ENCODE measurements around the gene REV3L. TPM values are rescaled to one million over a fixed set of nuclear protein-coding genes. Genes with fewer than 3 reads are reported as not detected.

Gene REV3L
- total and polyA plus RNA-seq, 2 of the 8 experiments (the other 6 are each of a cell fraction or from before 2014, with no cell fraction given): 2.1 to 6.6 TPM

- Histone ChIP-seq H2BK12ac (ENCODE audit: low read depth, low read length) (no peak overlapping the region), H3K14ac (ENCODE audit: insufficient read length) (no peak overlapping the region), H3K56ac (replicated peaks; ENCODE audit: insufficient read length, low read depth, low read length) (no peak overlapping the region), H2BK5ac (ENCODE audit: low read depth, low read length) (no peak overlapping the region), H3K23me2 (ENCODE audit: low read depth, low read length) (no peaks in the 10 kb centered on the region), H3K4me2 (ENCODE audit: insufficient read depth in 1 of 2, low read depth in 2 of 2, low read length in 2 of 2) (no peak overlapping the region), H3K4me3 (ENCODE audit: extremely low read depth in 1 of 4, insufficient read depth in 2 of 4, low read depth in 3 of 4, low read length in 4 of 4) (no peak overlapping the region), H2AK5ac (ENCODE audit: low read depth, low read length) (no peak overlapping the region), H4K20me1 (replicated peaks in 1 of 2; ENCODE audit: control insufficient read depth in 1 of 2, insufficient read depth in 2 of 2, low read length in 2 of 2) (peaks cover 0 to 3% of the 10 kb centered on the region in 2 experiments), H3K36me3 (ENCODE audit: control insufficient read depth in 2 of 4, insufficient read depth in 4 of 4, low read length in 3 of 4) (no peaks in the 10 kb centered on the region), H4K8ac (ENCODE audit: extremely low read depth, insufficient read depth, low read length) (no peak overlapping the region), H3K4ac (replicated peaks; ENCODE audit: insufficient read length, low read depth, low read length) (no peak overlapping the region), H3K18ac (ENCODE audit: extremely low read depth, low read length) (no peak overlapping the region), H4K91ac (replicated peaks; ENCODE audit: insufficient read length, low read length) (no peak overlapping the region), H2BK15ac (ENCODE audit: low read length) (no peak overlapping the region), H4K5ac (ENCODE audit: insufficient read length, low read depth, low read length) (no peak overlapping the region), H2BK120ac (replicated peaks; ENCODE audit: low read depth, low read length) (no peak overlapping the region), H3K79me2 (ENCODE audit: control insufficient read depth in 1 of 2, insufficient read depth in 2 of 2, low read length in 2 of 2) (0 out of 4 replicates have a peak, but pooled peaks cover 0 to 2% of the 10 kb centered on the region in 2 experiments), H3K27me3 (replicated peaks in 1 of 4; ENCODE audit: control insufficient read depth in 3 of 4, extremely low read depth in 1 of 4, insufficient read depth in 3 of 4, low read length in 3 of 4) (no peaks in the 10 kb centered on the region), H2BK20ac (ENCODE audit: low read length) (no peak overlapping the region), H3K9me3 (ENCODE audit: insufficient read depth in 2 of 2, low read depth in 1 of 2, low read length in 1 of 2) (no peaks in the 10 kb centered on the region), H3K9ac (replicated peaks in 1 of 4; ENCODE audit: extremely low read depth in 1 of 4, low read depth in 3 of 4, low read length in 3 of 4) (no peak overlapping the region), H3K27ac (ENCODE audit: low read depth, low read length) (no peak overlapping the region), H3K4me1 (replicated peaks in 1 of 4; ENCODE audit: control insufficient read depth in 3 of 4, insufficient read depth in 4 of 4, low read length in 3 of 4) (no peaks in the 10 kb centered on the region), H2AFZ (ENCODE audit: low read length) (no peak overlapping the region), H3K79me1 (ENCODE audit: low read depth, low read length) (no peaks in the 10 kb centered on the region), H3K23ac (ENCODE audit: insufficient read length) (no peak overlapping the region)
- ChIA-PET CTCF (ENCODE audit: partially characterized antibody) (interaction anchor here (0.6 kb wide), 1 partner anchor 1341 kb away, joined by 3 read pairs; no protein-coding TSS in a partner anchor), POLR2A (ENCODE audit: partially characterized antibody) (no interaction called here)
- FAIRE-seq (no peak), DNase-seq (ENCODE audit: low read depth in 1 of 2, low spot score in 2 of 2) (no peak)
- WGBS, 2 experiments (ENCODE audit: extremely low coverage in 1 of 2, insufficient coverage in 1 of 2, insufficient read length in 1 of 2, insufficient replicate concordance in 2 of 2, low coverage in 1 of 2, low lambda C conversion rate in 2 of 2, missing lambda C conversion rate in 1 of 2): 90% methylated on average over 5 of the region's 5 CpGs; no CpG with 5 or more reads in 1 of the 2 experiments
- TF ChIP-seq POLR2A (IDR thresholded peaks at IDR 0.05; ENCODE audit: control extremely low read depth in 1 of 2, low read depth in 2 of 2, low read length in 2 of 2): no peak
- TF ChIP-seq SP1 (IDR thresholded peaks at IDR 0.05; ENCODE audit: low read depth, low read length): no peak
- TF ChIP-seq EP300 (IDR thresholded peaks at IDR 0.05; ENCODE audit: borderline replicate concordance in 1 of 2, low read depth in 2 of 2, low read length in 2 of 2): no peak
- TF ChIP-seq SIX5 (IDR thresholded peaks at IDR 0.05; ENCODE audit: low read depth, low read length): no peak
- TF ChIP-seq POLR2AphosphoS5 (IDR thresholded peaks at IDR 0.05; ENCODE audit: low read depth, low read length): no peak
- TF ChIP-seq TCF12 (IDR thresholded peaks at IDR 0.05; ENCODE audit: low read depth, low read length): no peak
- no peak for TF ChIP-seq YY1 (IDR thresholded peaks at IDR 0.05; ENCODE audit: low read depth, low read length)
- no peak for TF ChIP-seq POU5F1 (IDR thresholded peaks at IDR 0.05; ENCODE audit: low read depth, low read length)
- TF ChIP-seq CBX8 (IDR thresholded peaks at IDR 0.05; ENCODE audit: borderline replicate concordance, low read depth, low read length): no peak
- no peak for TF ChIP-seq MAX (IDR thresholded peaks at IDR 0.05)
- no peak for TF ChIP-seq MAFK (IDR thresholded peaks at IDR 0.05; ENCODE audit: low read depth, low read length)
- no peak for TF ChIP-seq USF2 (IDR thresholded peaks at IDR 0.05; ENCODE audit: low read length)
Measured at GRCh38 chr6:111444794-111445193, 38.2 kb downstream of the REV3L start.

Data from H1 (cell line).